GM12891 (cell line): ENCODE measurements around the gene SIGLEC1.

Experiments used
- POLR2A ChIP-seq: IDR thresholded peaks from 2 replicates; pipeline ENCODE4 v1.6.1; 2011; ENCODE audit warnings: low read depth, low read length, control low read depth
- POLR2AphosphoS5 ChIP-seq: IDR thresholded peaks from 2 replicates; pipeline ENCODE4 v1.6.1; 2011; ENCODE audit warnings: low read depth, low read length, control low read depth
- TAF1 ChIP-seq: IDR thresholded peaks from 2 replicates; pipeline ENCODE4 v1.6.1; 2011; ENCODE audit warnings: low read depth, low read length, control low read depth

GRCh38 chr20:3759316-3759823 is 47.0 kb upstream of the SIGLEC1 start:
- TF ChIP-seq POLR2A (no peak), POLR2AphosphoS5 (no peak), TAF1 (no peak)
